Esophagus squamous epithelium (tissue), 5 donors: ENCODE measurements around the gene GFI1. TPM values are rescaled to one million over a fixed set of nuclear protein-coding genes. Genes with fewer than 3 reads are reported as not detected.

Experiments
- DNase-seq: peaks from one replicate; lab custom pipeline; 2025; lab: John Stamatoyannopoulos, UW
- H3K27ac ChIP-seq, 4 donors: fragments of 200-600 bp; sonication (generic); one replicate each; pipeline ENCODE4 v1.5.1; 2016 to 2019; ENCODE audit warnings: mild to moderate bottlenecking in 1 of 4
- H3K27me3 ChIP-seq, 4 donors: fragments of 200-600 bp; sonication (generic); 1 replicate in 3 of 4; 2 replicates in 1 of 4; pipeline versions ENCODE4 v1.5.1 to v1.6.0; 2017 to 2021; ENCODE audit warnings: antibody characterized with exemption in 1 of 4
- H3K36me3 ChIP-seq, 3 donors: fragments of 200-600 bp; sonication (generic); one replicate each; pipeline ENCODE4 v1.5.1; 2016 to 2019
- H3K4me1 ChIP-seq, 3 donors: fragments of 200-600 bp; sonication (generic); one replicate each; pipeline ENCODE4 v1.5.1; 2017 to 2019
- H3K4me3 ChIP-seq, 4 donors: fragments of 200-600 bp; sonication (generic); 1 replicate in 3 of 4; 2 replicates in 1 of 4; pipeline ENCODE4 v1.5.1; 2016 to 2019; ENCODE audit warnings: mild to moderate bottlenecking in 2 of 4, moderate library complexity in 1 of 4
- H3K9me3 ChIP-seq, 3 donors: fragments of 200-600 bp; sonication (generic); one replicate each; pipeline ENCODE4 v1.5.1; 2016 to 2019
- POLR2A ChIP-seq, 4 donors: fragments of 450-650 bp; IDR thresholded peaks; one replicate each; pipeline ENCODE4 v1.6.1; 2017; ENCODE audit warnings: antibody characterized with exemption in 4 of 4, mild to moderate bottlenecking in 4 of 4, moderate library complexity in 3 of 4
- WGBS, 2 donors: methylation state at CpG; one replicate each; pipeline ENCODE4 v1.1.5; 2018; 5-methylcytosine and 5-hydroxymethylcytosine counted together
- intact Hi-C: fragments of 100-400 bp; cut with DNase I; formaldehyde crosslinking; loops from one replicate; pipeline ENCODE4 v1.15.0; 2022
- total RNA-seq, 4 donors: library from RNA; depleted of rRNA; stranded (reverse); fragments of >200 nt; gene quantifications; one replicate each; pipeline ENCODE4 v1.1.0, GENCODE V29; 2016
- TF ChIP-seq, protein P1 (sequence below), 6 experiments: fragments of 450-650 bp in 4 of 6; fragments of 200-600 bp in 2 of 6; sonication (generic) in 2 of 6; IDR thresholded peaks; one replicate each; pipeline ENCODE4 v1.5.1; 2016 to 2019; ENCODE audit warnings: antibody characterized with exemption in 6 of 6, mild to moderate bottlenecking in 4 of 6, moderate library complexity in 4 of 6
- donor health status: DM: yes; HTN: yes; CAD: no.

The GFI1 gene
- total RNA-seq, 4 donors from 2014 or later: 0.09 to 2.7 (median 0.85) TPM

DNA sequence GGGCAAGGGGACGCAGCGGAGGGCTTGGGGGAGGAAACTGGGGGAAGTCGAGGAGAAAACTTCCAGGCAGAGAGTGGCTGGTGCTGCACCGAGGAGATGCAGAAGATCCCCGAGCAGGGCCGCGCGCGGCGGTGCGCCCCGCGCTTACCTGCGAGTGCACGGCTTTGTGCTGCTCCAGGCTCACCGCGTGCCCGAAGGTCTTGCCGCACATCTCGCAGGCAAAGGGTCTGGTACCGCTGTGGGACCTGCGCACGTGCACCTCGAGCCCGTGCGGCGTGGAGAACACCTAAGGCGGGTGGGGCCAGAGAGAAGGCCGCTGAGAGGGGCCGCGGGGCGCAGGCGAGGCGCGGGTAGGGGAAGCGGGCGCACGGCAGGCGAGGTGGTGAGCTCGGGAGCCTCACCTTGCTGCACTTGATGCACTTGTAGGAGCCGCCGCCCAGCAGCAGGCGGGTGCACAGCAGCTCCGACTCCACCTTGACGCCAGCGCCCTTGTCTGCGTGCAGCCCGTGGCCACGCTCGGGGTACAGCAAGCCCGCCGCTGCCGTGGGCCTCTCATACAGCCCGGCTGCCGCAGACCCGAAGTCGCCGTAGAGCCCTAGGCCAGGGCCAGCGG is 6.4 kb downstream of the GFI1 start:
- Histone ChIP-seq H3K27me3 (peaks cover 28 to 96% (median 44%) of the 10 kb centered on the region in 4 donors), H3K27ac (no peak overlapping the region), H3K36me3 (no peaks in the 10 kb centered on the region), H3K4me1 (peaks cover 36 to 54% (median 45%) of the 10 kb centered on the region in 3 donors), H3K9me3 (no peaks in the 10 kb centered on the region), H3K4me3 (peak overlapping the region in 3 of 4 donors; percentile 4 to 38 (median 30))
- no peak for DNase-seq
- intact Hi-C loops: no loop called here
- TF ChIP-seq, protein P1, sequence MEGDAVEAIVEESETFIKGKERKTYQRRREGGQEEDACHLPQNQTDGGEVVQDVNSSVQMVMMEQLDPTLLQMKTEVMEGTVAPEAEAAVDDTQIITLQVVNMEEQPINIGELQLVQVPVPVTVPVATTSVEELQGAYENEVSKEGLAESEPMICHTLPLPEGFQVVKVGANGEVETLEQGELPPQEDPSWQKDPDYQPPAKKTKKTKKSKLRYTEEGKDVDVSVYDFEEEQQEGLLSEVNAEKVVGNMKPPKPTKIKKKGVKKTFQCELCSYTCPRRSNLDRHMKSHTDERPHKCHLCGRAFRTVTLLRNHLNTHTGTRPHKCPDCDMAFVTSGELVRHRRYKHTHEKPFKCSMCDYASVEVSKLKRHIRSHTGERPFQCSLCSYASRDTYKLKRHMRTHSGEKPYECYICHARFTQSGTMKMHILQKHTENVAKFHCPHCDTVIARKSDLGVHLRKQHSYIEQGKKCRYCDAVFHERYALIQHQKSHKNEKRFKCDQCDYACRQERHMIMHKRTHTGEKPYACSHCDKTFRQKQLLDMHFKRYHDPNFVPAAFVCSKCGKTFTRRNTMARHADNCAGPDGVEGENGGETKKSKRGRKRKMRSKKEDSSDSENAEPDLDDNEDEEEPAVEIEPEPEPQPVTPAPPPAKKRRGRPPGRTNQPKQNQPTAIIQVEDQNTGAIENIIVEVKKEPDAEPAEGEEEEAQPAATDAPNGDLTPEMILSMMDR (IDR thresholded peaks at IDR 0.05): no peak
- TF ChIP-seq POLR2A (IDR thresholded peaks at IDR 0.05): no peak
- 42 to 45% methylated on average over 8 to 12 of the region's 59 CpGs for WGBS, 2 donors

DNA sequence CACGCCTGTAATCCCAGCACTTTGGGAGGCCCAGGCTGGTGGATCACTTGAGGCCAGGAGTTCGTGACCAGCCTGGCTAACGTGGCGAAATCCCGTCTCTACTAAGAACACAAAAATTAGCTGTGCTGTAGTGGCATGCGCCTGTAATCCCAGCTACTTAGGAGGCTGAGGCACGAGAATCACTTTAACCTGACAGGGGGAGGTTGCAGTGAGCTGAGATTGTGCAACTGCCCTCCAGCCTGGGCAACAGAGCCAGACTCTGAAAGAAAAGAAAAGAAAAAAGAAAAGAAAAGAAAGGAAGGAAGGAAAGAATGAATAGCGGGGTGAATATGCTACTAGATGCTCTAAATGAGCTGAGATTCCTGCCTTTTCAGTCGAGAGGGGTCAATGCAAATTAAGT is 7.1 kb downstream of the GFI1 start:
- TF ChIP-seq POLR2A (IDR thresholded peaks at IDR 0.05): no peak
- TF ChIP-seq, protein P1 (IDR thresholded peaks at IDR 0.05): no peak
- peaks cover 28 to 96% (median 37%) of the 10 kb centered on the region in 4 donors for H3K27me3 ChIP-seq
- DNase-seq: no peak

DNA sequence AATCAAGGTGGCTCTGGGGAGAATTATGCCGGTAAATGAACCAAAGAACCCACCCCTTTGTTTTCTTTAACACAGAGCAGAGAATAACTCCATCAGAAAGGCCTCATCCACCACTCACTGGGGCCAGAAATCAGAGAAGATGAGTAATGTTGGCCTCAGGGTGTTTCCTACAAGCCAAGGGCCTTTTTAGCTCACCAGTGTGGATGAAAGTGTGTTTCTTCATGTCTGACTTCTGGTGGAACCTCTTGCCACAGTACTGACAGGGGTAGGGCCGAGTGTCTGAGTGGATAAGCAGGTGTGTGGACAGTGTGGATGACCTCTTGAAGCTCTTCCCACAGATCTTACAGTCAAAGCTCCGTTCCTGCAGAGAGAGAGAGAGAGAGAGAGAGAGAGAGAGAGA is 8.3 kb downstream of the GFI1 start:
- no peak for TF ChIP-seq POLR2A (IDR thresholded peaks at IDR 0.05)
- TF ChIP-seq, protein P1 (IDR thresholded peaks at IDR 0.05): no peak
- H3K4me1 ChIP-seq: peaks cover 16 to 35% (median 26%) of the 10 kb centered on the region in 3 donors
- H3K9me3 ChIP-seq: no peaks in the 10 kb centered on the region
- H3K27me3 ChIP-seq: peaks cover 21 to 87% (median 26%) of the 10 kb centered on the region in 4 donors
- H3K36me3 ChIP-seq: no peaks in the 10 kb centered on the region
- no peak for DNase-seq
- H3K27ac ChIP-seq: no peak overlapping the region
- intact Hi-C loops: no loop called here
- no peak overlapping the region for H3K4me3 ChIP-seq
- 78% methylated on average over 3 of the region's 3 CpGs for WGBS, 2 donors

More for the DNA sequence above, 7.1 kb downstream of the GFI1 start:
- intact Hi-C loops: no loop called here
- H3K36me3 ChIP-seq: no peaks in the 10 kb centered on the region
- H3K4me3 ChIP-seq: no peak overlapping the region
- peaks cover 28 to 47% (median 38%) of the 10 kb centered on the region in 3 donors for H3K4me1 ChIP-seq
- 78 to 86% methylated on average over 8 to 9 of the region's 9 CpGs for WGBS, 2 donors
- H3K27ac ChIP-seq: no peak overlapping the region
- no peaks in the 10 kb centered on the region for H3K9me3 ChIP-seq

DNA sequence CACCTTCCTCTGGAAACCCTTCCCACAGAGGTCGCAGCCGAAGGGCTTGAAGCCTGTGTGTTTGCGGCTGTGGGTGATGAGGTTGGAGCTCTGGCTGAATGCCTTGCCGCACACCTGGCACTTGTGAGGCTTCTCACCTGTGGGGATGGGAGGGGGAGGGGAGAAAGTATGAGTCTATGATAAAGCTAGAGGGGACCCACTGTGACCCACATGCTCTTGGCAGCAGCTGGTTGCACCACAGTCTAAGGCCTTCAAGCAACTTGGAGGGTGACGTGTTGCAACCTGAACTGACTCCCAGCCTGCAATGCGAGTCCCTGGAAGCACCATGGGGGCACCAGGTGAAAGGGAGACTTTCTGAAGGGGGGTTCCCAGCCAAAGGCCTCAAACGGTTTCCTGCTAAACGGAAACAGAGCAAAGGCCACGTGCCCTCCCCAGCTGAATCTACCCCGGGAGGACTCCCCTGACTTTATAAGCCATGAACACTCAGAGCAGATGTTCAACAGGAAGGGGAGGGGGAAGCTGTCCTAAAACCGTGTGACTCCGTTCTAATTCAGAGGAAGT is 10.6 kb downstream of the GFI1 start:
- H3K4me1 ChIP-seq: peaks cover 4 to 12% (median 8%) of the 10 kb centered on the region in 3 donors
- no peaks in the 10 kb centered on the region for H3K9me3 ChIP-seq
- no peak overlapping the region for H3K4me3 ChIP-seq
- peaks cover 3 to 69% (median 8%) of the 10 kb centered on the region in 4 donors for H3K27me3 ChIP-seq
- intact Hi-C loops: no loop called here
- WGBS, 2 donors: 37 to 46% methylated on average over 6 of the region's 12 CpGs
- H3K36me3 ChIP-seq: no peaks in the 10 kb centered on the region
- H3K27ac ChIP-seq: peak overlapping the region in 1 of 4 donors; percentile 3
- no peak for DNase-seq
- TF ChIP-seq, protein P1 (IDR thresholded peaks at IDR 0.05): no peak
- no peak for TF ChIP-seq POLR2A (IDR thresholded peaks at IDR 0.05)

DNA sequence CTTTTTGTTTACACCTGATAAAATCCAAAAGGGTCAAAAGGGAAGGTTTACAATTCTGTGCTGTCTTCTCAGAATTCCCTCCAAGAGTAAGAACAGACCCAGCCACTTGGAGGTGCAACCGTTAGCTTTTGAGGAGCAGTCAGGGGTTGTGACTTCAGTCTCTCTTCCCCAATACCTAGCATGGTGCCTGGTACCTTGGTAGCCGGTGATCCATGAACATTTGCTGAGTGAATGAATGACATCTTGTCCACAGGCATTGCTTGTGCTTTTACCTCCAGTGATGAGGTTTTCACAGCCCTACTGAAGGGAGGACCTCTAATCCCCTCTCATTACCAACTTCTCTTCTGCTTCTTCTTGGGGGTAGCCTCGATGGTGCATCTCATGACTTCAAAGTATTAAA is 11.7 kb downstream of the GFI1 start:
- intact Hi-C loops: no loop called here
- no peaks in the 10 kb centered on the region for H3K9me3 ChIP-seq
- H3K27ac ChIP-seq: no peak overlapping the region
- no peak overlapping the region for H3K4me3 ChIP-seq
- H3K27me3 ChIP-seq: peaks cover 0 to 61% (median under 1%) of the 10 kb centered on the region in 4 donors
- H3K36me3 ChIP-seq: no peaks in the 10 kb centered on the region
- WGBS, 2 donors: 54 to 68% methylated on average over 2 to 3 of the region's 3 CpGs
- H3K4me1 ChIP-seq: peaks cover 0 to 1% (median 0%) of the 10 kb centered on the region in 3 donors
- TF ChIP-seq, protein P1 (IDR thresholded peaks at IDR 0.05): no peak
- no peak for TF ChIP-seq POLR2A (IDR thresholded peaks at IDR 0.05)
- DNase-seq: no peak
